Lower leg skin (tissue), 4 donors: ENCODE data around the gene ARL8B. TPM values are rescaled to one million over a fixed set of nuclear protein-coding genes. Genes with fewer than 3 reads are reported as not detected.

Experiments used
- DNase-seq, 2 donors: peaks; one replicate each; pipeline ENCODE4 v3.0.0-alpha.2; 2019; ENCODE audit warnings: low spot score in 2 of 2
- H3K4me3 ChIP-seq: fragments of 200-600 bp; sonication (generic); 2 replicates; pipeline ENCODE4 v1.5.1; 2017; ENCODE audit warnings: mild to moderate bottlenecking, low read depth; ENCODE audit not compliant: poor library complexity, severe bottlenecking
- CTCF ChIP-seq, 3 donors: fragments of 450-650 bp; IDR thresholded peaks; one replicate each; pipeline ENCODE4 v1.5.1; 2016; ENCODE audit warnings: antibody characterized with exemption in 3 of 3, mild to moderate bottlenecking in 3 of 3, moderate library complexity in 2 of 3
- POLR2A ChIP-seq, 2 donors: fragments of 450-650 bp; IDR thresholded peaks; one replicate each; pipeline ENCODE4 v1.6.1; 2016 to 2017; ENCODE audit warnings: antibody characterized with exemption in 2 of 2, mild to moderate bottlenecking in 1 of 2, moderate library complexity in 1 of 2
- WGBS, 2 donors: methylation state at CpG; one replicate each; pipeline ENCODE4 v1.1.5; 2018; 5-methylcytosine and 5-hydroxymethylcytosine counted together
- intact Hi-C: fragments of 100-400 bp; cut with DNase I; formaldehyde crosslinking; loops from one replicate; pipeline ENCODE4 v1.15.0; 2023; ENCODE audit warnings: low total_unique reads
- total RNA-seq, 4 donors: library from RNA; depleted of rRNA; stranded (reverse); fragments of >200 nt; gene quantifications; one replicate each; pipeline ENCODE4 v1.1.0, GENCODE V29; 2016

Gene ARL8B
- total RNA-seq, 4 donors from 2014 or later, result 62.1 to 90.5 (median 81.5) TPM

GRCh38 chr3:5187156-5187919 is 65.2 kb downstream of the ARL8B start, which contains the start of gene EDEM1:
Gene EDEM1, plus strand, starts transcription at chr3:5187707. Its CDS starts 99 bp downstream, at chr3:5187806.
- intact Hi-C loops, result loop anchor here (5.0 kb wide), 1 partner anchor 40 kb away; no protein-coding TSS in a partner anchor
- TF ChIP-seq CTCF (IDR thresholded peaks at IDR 0.05), result no peak
- peak in 1 of 2 donors; percentile 47 for TF ChIP-seq POLR2A (IDR thresholded peaks at IDR 0.05)
- peak; percentile 93 to 98 for DNase-seq
- 0 to 1% methylated on average over 21 to 48 of the region's 78 CpGs for WGBS, 2 donors
- H3K4me3 ChIP-seq, result peak within 1 kb of the TSS; percentile 80

- DNase-seq, result peak; percentile 36 to 89
- 0% methylated on average over 2 of the region's 66 CpGs; no CpG with 5 or more reads in 1 of the 2 donors for WGBS, 2 donors
- TF ChIP-seq POLR2A (IDR thresholded peaks at IDR 0.05) (no peak), CTCF (IDR thresholded peaks at IDR 0.05) (no peak)
- peak overlapping the region; percentile 80 for H3K4me3 ChIP-seq
- intact Hi-C loops, result loop anchor here (5.0 kb wide), 1 partner anchor 41 kb away; no protein-coding TSS in a partner anchor
Observed at GRCh38 chr3:5187920-5188418, 65.9 kb downstream of the ARL8B start.

GRCh38 chr3:5188419-5189221 is 66.5 kb downstream of the ARL8B start:
- 9 to 12% methylated on average over 14 to 18 of the region's 26 CpGs for WGBS, 2 donors

GRCh38 chr3:5190147-5190791 is 68.2 kb downstream of the ARL8B start:
- H3K4me3 ChIP-seq, result no peak overlapping the region
- no peak for TF ChIP-seq POLR2A (IDR thresholded peaks at IDR 0.05)
- TF ChIP-seq CTCF (IDR thresholded peaks at IDR 0.05), result no peak
- DNase-seq, result no peak
- intact Hi-C loops, result no loop called here
- 74 to 85% methylated on average over 7 of the region's 7 CpGs for WGBS, 2 donors

More at GRCh38 chr3:5188419-5189221, 66.5 kb downstream of the ARL8B start:
- DNase-seq, result peak in 1 of 2 donors; percentile 84
- peak overlapping the region; percentile 80 for H3K4me3 ChIP-seq
- intact Hi-C loops, result loop anchor here (5.0 kb wide), 1 partner anchor 41 kb away; no protein-coding TSS in a partner anchor
- TF ChIP-seq POLR2A (IDR thresholded peaks at IDR 0.05) (no peak), CTCF (IDR thresholded peaks at IDR 0.05) (no peak)

- 73 to 75% methylated on average over 5 of the region's 5 CpGs for WGBS, 2 donors
- intact Hi-C loops, result no loop called here
- H3K4me3 ChIP-seq, result no peak overlapping the region
- no peak for DNase-seq
- no peak for TF ChIP-seq CTCF (IDR thresholded peaks at IDR 0.05)
- TF ChIP-seq POLR2A (IDR thresholded peaks at IDR 0.05), result no peak
Observed at GRCh38 chr3:5191555-5192304, 69.6 kb downstream of the ARL8B start.
